GM20431 (cell line): ENCODE measurements around the gene PKP4.
"Not testable (repeated sequence)": the region's sequence is repeated elsewhere in the genome, so short reads cannot be mapped to it uniquely, and the experiment has no call there.

Experiments used
- in situ Hi-C: fragments of 300-500 bp; cut with MseI, MboI; formaldehyde crosslinking; loops from one replicate; pipeline ENCODE4 v1.15.0; 2020; ENCODE audit warnings: low sequenced_read_pairs; ENCODE audit not compliant: unreplicated experiment

Gene PKP4

GRCh38 chr2:158695744-158696143, 239.0 kb downstream of the PKP4 start:
- in situ Hi-C loops: not testable (repeated sequence)

- in situ Hi-C loops: no loop called here
Measured at GRCh38 chr2:158699323-158699722, 242.6 kb downstream of the PKP4 start.

GRCh38 chr2:158701101-158701500, 244.3 kb downstream of the PKP4 start:
- in situ Hi-C loops: no loop called here

GRCh38 chr2:158702740-158703139, 246.0 kb downstream of the PKP4 start:
- in situ Hi-C loops: no loop called here

GRCh38 chr2:158704724-158705465, 248.1 kb downstream of the PKP4 start:
- in situ Hi-C loops: not testable (repeated sequence)

- in situ Hi-C loops: no loop called here
Measured at GRCh38 chr2:158712791-158713522, 256.2 kb downstream of the PKP4 start.

GRCh38 chr2:158713523-158714138, 256.9 kb downstream of the PKP4 start:
- in situ Hi-C loops: no loop called here

- in situ Hi-C loops: no loop called here
Measured at GRCh38 chr2:158714420-158714819, 257.7 kb downstream of the PKP4 start.

- in situ Hi-C loops: no loop called here
Measured at GRCh38 chr2:158715357-158715756, 258.6 kb downstream of the PKP4 start.

- in situ Hi-C loops: no loop called here
Measured at GRCh38 chr2:158716121-158716791, 259.5 kb downstream of the PKP4 start.

GRCh38 chr2:158716921-158717320, 260.2 kb downstream of the PKP4 start:
- in situ Hi-C loops: no loop called here

GRCh38 chr2:158717366-158718195, 260.8 kb downstream of the PKP4 start:
- in situ Hi-C loops: no loop called here

GRCh38 chr2:158718196-158718585, 261.4 kb downstream of the PKP4 start:
- in situ Hi-C loops: no loop called here

GRCh38 chr2:158718851-158719250, 262.1 kb downstream of the PKP4 start:
- in situ Hi-C loops: no loop called here

- in situ Hi-C loops: no loop called here
Measured at GRCh38 chr2:158719403-158719802, 262.7 kb downstream of the PKP4 start.

GRCh38 chr2:158722266-158723105, 265.7 kb downstream of the PKP4 start:
- in situ Hi-C loops: no loop called here

- in situ Hi-C loops: no loop called here
Measured at GRCh38 chr2:158723181-158723838, 266.6 kb downstream of the PKP4 start.
